Activated CD8-positive, alpha-beta memory T cell treated with anti-CD3 and anti-CD28 coated beads, Interleukin-2, amount 50 U/mL, for 1 hour (primary cell): Measurements from ENCODE around the gene IGF1R.
A peak's percentile ranks its signal among the peaks of the same experiment; 100 is the strongest.

Experiments used
- DNase-seq: peaks from one replicate; pipeline ENCODE4 v3.0.0-alpha.2; 2020; ENCODE audit errors: extremely low read depth

IGF1R gene

DNA sequence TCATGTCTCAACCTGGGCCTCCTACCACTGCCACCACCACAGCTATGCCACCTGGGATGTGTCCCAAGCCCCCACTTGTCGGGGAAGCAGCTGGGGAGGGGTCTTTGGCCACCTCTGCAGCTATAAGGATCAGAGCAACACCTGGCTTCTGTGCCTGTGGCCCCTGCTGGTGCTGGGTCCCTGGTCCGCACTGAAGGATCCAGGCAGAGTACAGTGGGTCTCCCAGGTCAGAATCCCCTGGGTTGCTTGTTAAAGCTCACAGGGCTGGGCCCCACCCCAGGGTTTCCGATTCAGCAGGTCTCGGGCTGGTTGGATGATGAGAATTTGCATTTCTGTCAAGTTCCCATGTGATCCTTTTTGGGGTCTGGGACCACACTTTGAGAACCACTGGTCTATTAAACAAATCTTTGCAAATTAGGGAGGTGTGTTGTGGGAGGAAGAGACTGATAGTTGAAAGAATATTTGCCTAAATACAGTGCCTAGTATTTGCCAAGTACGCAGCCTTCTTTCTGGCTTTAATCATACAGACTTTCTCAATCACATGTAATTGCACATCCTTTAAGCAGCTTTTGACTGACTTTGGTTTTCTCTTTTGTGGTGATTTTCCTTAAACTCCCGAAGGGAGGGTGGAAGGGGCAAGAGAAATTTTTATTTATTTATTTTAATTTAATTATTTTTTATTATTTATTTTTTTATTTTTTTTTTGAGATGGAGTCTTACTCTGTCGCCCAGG lies 127.3 kb downstream of the IGF1R start:
- DNase-seq: no peak

DNA sequence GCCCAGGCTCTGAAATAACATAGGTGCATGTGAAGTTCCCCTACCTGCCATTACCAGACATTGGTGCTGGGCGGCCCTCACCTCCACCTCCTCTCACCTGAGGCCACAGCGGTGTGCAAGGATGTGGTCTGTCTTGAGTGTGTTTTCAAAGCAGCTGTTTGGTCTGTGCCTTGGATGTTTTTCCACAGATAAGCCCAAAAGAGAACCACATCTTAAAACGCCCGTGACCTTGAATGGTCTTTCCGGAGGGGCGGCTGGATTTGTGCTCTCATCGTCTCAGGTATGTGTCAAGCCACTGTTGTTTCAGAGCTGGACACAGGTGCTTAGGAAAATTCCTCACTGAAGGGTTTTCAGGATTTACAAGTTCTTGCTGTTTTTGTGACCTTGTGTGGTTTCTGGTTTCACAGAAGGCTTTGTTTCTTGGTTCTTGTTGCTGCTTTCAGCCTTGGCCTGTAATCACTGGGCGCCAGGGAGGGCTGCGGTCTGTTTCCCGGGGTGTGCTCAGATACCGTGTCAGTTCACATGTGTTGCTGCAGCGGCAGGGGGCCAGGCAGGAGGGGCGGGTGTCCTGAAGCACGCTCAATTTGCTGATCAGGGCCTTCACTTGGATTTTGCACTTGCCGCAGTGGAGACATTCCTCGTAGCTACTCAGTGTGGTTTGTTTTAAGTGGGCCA lies 128.4 kb downstream of the IGF1R start:
- no peak for DNase-seq

DNA sequence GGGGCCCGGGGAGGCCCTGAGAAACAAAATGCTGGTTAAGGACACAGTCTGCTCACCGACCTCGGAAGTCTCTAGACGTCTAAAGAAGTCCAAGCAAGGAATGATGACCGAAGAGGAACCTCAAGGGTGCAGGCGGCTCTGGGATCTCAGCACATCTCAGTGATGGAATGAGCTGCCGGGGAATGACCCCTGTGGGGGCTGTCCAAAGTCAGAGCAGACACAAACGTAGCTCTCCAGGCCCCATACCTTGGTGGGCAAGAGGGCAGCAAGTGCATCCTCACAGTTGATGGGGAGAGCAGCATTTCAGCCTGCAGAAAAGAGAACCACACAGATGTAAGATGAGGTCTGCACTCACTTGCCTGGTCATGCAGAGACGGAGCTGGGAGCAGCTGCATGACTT lies 129.1 kb downstream of the IGF1R start:
- DNase-seq: no peak

DNA sequence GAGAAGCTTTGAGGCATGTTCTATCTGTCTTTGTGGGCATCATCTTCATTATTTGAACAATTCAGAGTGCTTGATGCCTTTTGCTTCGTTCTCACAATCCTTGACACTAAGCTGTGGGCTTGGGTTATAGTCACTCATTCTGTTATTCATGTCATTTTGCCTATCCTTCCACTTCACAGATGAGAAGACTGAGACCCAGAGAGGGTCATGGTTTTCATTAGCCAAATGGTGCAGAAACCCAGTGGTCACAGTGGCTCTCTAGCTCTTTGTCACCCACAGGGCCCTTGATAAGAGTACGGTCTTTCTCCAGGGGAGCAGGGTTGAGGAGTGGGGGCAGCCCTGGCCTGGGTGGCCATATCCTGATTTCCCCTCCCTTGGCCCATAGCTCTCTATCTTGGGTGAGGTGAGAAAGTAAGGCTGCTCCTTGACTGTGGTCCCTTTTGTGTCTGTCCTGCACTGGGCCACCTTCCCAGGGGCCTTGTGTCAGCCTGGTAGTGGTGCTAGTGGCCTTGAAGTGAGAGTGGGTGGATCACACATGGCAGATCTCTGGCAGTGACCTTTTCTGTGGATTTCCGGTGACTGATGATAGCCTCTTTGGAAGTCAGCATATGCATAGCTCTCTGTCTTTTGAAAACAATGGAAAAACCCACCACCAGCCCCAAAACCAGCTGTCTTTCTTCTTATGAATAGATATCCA lies 130.1 kb downstream of the IGF1R start:
- no peak for DNase-seq

DNA sequence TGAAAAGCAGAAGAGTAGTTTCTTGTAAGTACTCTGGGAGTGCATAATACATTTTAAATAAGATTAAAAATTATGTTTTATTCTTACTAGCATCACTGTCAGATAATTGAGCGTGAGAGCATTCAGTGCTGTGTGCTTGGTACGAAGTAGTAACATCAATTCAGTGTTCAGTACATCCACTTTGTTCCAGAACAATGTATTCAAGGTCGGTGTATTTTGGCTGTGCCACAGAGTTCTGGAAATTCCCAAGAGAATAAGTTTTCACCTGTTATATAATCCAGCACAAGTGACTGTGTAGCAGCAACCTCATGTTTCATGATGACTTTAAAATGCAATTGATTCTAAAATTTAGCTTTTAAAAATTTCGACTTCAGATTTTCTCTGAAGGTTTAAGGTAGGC lies 130.6 kb downstream of the IGF1R start:
- DNase-seq: no peak

DNA sequence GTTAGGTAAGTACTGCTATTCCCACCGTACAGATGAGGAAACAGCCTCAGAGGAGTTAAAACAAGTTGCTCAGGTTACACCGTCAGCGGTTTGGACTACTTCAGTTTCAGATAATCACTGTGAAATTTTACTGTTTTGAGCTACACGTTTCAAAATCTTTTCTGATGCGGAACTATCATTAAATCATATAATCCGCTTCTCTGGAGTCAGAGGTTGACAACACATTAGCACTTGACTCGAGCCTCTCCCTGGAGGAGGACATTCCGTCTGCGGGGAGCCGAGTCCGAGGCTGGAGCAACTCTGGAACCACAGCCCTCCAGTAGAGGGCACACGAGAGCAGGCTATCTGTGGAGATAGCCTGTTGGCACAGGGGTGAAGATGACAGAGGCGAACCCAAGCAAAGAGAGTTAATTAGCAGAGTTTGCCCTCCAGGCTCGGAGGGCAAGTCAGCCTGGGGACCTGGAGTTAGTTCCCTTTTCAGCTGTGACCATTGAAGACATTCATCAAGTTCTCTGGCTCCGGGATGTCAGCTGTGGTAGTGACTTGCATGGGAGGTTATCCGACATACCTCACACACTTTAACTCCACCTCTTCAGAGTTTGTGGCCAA lies 131.2 kb downstream of the IGF1R start:
- peak; percentile 18 for DNase-seq

DNA sequence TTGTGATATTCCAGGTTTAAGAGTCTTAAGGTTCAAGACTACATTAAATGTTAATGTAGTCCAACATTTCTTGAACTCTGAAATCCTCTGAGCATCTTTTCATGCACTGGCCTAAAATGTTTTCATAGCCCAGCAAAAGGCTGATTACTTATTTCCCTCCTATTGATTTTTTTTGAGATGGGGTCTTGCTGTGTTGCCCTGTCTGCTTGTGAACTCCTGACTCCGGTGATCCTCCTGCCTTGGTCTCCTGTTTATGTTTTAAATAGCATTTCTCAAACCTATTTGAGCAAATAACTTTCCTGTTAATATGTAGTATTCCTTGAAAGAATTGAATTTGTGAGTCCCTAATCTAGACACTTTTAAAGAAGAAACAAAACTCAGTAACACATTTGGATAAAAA lies 133.5 kb downstream of the IGF1R start:
- no peak for DNase-seq

DNA sequence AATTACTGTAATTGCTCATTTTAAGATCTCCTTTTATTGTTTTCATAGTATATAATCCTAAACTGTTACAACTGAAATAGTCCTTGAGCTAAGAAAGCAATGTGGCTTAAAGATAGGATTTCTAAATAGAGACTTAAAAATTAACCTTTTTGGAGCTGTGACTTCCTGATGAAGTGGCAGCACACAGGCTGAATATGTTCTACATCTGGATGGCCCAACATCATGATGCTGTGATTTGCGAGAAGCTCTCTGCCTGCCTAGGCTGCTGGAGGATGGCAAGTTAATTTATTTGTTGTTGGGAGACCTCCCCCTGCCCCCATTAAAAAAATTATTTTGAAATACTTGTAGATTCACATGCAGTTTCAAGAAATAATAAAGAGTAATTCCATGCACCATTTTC lies 134.5 kb downstream of the IGF1R start:
- DNase-seq: no peak

DNA sequence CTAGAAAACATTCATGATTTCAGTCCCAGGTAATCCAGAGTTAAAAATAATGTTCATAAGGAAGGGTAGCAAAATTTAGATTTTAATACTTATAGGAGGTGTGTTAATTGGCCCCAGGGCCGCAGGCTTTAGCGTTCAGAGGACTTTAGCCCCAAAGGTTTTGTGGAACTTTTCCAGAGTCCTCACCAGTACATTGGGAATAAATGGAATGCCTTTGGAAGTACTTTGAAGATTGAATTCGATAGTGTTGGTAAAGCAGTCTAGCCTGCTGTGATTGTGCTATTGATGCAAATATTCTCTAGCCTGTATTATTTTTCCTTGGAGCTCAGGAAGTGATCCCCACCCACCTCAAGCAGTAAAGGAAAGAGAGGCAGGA lies 137.1 kb downstream of the IGF1R start:
- no peak for DNase-seq

DNA sequence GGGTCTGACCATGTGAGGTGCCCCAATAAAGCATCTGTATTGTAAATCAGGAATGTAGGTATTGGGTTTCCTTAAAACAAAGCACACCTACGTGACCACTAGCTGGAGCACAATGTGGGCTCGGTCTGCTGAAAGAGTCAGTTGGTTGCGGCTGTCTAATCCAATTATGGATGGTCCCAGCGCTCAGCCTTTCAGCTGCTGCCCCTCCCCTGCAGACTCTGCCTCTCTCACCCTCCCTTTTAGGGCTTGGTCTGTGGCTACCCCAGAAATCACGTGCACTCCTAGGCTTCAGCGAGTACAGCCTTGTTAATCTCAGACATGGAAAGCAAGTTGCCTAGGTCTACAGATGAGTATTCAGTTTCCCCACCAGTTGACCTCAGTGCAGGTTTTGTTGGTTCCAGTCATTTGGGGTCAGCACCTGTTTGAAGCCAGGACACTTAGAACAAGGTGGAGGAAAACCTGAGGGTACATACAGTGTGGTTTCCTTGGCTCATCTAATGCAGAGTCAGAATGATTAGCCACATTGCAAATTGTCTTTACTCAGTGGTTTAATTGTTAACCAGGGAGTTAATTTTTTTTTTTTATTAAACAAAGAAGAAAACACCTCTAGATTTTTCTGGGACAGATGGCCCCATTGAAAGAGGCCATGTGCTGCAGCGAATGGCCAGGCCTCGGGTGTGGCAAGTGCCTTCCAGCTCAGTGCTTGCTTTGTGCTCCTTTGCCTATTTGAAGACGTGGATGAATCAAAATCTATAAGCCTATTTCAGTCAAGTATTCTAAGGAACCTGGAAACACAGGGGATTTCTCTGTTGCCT lies 137.7 kb downstream of the IGF1R start:
- no peak for DNase-seq

DNA sequence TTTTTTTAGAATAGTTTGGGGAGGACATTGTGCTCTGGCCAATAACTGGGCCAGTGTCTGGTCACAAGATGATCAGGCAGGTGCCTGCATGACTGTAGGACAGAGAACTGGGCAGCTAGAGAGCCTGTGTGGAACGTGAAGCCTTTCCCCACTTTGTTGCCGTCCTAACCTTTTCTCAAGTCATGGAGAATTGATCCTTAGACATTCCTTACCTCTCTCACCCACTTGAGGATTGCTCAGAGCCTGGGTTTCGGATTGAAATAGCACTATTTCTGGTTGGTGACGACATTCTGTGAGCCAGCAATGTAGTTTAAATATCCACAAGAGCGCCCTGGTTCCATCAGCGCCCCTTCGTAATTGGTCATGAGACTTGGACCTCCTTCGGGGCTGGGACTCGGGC lies 138.4 kb downstream of the IGF1R start:
- DNase-seq: no peak

DNA sequence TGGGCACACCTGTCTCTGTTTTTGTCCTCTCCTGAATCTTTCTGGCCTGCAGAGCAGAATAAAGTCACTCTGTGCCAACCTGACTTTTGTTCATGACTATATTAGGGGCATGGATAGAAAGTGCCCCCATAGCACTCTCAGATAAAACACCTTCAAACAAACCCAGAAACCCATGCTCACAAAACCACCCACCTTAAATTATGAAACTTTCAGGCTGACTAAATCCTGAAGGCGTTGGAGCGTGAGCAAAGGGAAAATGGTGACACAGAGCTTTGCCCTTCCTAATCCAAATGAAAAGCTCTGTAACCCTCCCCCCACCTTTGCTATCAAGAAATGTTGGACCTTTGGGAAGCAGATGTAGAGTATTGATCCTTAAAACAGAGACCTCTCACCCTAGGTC lies 138.9 kb downstream of the IGF1R start:
- DNase-seq: no peak

DNA sequence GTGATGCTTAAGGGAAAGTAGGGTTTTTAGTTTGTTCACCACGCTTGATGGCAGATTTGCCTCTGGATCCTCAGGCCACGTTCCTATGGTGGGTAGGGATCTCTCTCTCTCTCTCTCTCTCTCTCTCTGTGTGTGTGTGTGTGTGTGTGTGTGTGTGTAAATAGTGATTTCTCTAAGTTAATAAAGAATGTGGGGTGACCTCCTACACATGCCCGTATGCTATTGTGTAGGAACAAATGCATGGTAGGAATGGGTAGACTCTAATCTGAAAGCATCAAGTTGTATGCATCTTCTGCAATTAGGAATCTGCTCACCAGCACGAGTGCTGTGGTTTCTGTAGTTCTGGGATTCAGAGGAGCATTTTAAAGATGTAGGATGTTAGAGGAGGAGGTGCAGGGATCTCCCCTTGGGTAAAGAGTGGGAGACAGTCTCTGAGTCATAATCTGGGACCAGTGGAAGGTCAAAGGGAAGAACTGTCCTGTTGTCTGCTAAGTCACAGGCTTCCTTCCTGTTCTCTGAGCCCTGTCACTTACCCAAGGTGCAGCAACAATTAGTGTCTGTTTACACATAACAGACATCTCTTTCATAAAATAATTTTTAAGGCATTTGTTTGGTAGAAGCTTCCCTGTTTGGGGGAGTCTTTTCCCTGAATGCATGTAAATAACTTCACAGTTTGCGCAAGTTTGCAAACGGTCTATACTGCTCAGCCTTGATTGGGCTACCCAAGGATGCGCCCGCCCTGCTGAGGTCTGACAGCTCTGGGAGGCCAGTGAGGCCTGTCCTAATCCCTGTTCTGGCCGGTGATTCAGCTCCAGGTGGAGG lies 139.8 kb downstream of the IGF1R start:
- no peak for DNase-seq

DNA sequence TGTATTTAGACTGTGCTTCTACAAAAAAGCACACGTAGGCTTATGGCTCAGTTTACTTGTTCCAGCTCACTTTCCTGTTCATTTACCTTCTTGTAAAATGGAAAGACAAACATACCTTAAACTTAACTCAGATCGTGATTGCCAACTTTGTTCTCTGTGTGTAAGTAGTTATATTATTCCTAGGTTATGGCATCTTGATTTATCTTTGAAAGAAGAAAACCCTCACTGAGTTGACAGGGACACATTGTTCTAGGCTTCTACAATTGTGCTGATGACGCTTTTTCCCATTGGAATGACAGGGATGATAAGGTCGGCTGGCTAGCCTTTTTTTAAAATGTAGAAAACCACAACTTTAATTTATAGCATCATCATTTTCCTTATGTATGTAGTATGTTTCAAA lies 140.7 kb downstream of the IGF1R start:
- no peak for DNase-seq

DNA sequence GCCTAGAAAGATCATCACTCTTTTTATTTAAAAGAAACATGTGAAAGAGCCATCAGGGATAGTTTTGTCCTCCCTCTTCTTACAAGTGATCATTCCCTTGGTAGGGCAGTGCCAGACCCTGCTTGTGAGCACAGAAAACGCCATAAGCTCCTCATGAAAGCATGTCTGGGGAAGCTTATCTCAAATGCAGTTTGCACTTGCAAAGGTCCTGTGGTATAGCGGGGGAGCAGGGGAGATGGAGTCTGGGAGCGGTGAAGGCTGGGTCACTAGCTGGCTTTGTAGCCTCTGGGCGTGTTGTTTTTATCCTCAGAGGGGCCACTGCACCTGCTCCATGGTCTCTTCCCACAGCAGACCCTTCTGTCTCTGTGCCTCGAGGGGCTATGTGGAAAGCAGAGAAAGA lies 141.9 kb downstream of the IGF1R start:
- DNase-seq: no peak

DNA sequence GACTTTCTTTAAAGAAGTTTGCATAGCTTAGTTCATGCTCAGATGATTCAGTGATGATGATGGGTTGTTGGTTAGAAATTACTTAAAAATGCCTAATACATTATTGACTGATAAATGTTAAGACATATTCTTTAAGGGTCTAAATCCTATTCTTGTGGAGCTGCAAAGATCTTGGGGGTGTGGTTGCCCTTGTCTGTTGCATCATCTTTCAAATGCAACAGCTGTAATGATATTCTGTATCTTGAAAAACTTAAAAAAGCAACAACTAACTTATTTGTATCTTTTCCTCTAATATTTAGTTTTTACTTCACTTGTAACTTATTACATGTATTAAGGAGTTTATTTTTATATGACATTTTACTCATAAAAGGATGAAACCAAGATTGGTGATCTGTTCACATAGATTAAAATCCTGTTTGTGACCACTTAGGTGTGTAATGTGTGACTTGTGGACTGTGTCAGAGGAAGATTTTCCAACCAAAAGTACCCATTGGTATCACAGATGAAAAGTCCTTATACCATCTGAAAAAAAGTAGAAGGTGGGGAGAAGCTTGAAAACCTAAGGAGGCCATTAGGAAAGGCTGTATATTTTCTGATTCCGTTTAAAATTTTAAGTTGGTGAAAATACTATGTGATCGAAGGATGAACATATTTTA lies 142.8 kb downstream of the IGF1R start:
- no peak for DNase-seq

DNA sequence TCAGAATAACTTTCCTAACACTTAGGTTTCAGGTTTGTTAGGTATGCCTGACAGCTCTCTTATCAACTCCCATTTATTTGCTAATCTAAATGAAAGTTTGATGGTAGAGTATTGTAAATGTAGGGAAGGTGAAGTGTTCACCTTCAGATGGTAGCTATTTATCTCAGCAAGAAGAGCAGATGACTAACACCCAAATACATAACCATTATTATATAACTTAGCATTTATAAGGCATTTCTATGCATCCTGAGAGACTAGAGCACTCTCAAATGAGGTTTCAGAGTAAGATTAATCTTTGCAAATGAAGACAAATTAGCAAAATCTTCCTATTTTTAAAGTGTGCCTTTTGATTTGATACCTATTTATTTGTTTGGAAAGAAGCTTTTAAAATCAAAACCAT lies 143.8 kb downstream of the IGF1R start:
- DNase-seq: no peak

DNA sequence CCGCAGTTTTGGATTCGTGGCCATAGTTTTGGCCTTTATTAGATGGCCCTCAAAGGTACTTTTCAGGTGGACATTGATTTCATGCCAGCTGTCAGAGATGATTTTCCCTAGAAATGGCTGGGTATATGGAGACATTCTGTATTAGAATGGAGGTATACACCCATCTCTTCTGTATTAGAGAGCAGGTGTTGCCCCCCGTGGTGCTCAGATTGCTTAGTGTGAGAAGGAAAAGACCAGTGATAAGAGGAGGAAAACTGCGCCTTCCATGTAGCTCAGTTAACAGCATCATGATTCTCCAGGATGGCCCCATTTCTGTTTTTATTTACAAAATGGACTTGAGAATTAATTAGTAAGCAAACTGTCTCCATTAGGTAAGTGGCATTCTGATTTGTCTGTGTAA lies 145.9 kb downstream of the IGF1R start:
- no peak for DNase-seq

DNA sequence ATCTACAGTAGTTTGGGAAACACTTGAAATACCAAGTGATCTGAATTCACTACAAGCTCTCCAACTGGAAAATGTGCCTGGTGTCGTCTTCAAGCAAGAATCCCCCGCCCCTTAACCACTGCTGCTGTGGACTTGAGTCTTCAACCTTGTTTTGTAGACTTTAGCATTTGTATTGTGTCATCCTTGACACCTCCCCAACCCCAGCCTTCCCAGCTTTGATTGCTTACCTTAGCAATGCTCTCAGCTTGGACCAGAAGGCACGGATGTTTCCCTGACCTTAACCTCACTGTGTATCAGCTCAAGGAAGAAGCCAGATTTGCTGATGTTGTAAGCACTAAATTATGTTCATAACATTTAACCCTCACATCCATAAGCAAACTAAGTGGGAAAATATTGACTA lies 146.4 kb downstream of the IGF1R start:
- no peak for DNase-seq

DNA sequence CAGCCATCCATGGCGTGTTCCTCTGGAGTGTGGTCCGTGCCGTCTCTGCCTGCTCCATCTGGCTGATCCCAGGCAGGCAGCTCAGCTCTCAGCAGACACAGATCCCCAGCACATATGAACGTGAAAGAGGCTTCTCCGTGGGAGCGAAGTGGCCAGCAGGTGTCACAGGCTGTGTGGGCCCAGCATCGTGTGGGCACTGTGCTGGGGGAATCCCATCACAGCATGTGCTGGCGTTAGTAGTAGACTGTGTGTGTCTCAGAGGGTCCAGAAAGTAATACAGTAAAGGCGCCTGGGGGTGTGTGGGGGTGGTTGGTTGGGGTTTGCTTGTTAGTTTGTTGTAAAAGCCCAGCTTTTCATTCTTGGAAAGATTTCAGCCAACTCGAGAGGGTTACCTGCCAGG lies 147.6 kb downstream of the IGF1R start:
- DNase-seq: no peak
